Pancreas (tissue), 10 donors: ENCODE data around the gene WSCD2. TPM values are rescaled to one million over a fixed set of nuclear protein-coding genes. Genes with fewer than 3 reads are reported as not detected.

Experiments
- ATAC-seq, 4 donors: fragments of 200-7000 bp; cut with Tn5 transposase; one replicate each; pipeline versions ENCODE4 v1.8.0 to v1.9.1; 2020; ENCODE audit warnings: mild to moderate bottlenecking in 4 of 4, moderate library complexity in 4 of 4
- DNase-seq, 6 donors: peaks; one replicate each; pipeline ENCODE4 v3.0.0-alpha.2; 2020
- FAIRE-seq: peaks from 2 replicates; lab custom pipeline; 2012; peaks lifted over from hg19 to GRCh38; lab: Jason Lieb, UNC
- H3K27ac ChIP-seq, 4 donors: fragments of 200-600 bp; sonication (generic); 1 replicate in 3 of 4; 2 replicates in 1 of 4; pipeline versions ENCODE4 v1.5.0 to v1.8.0; 2020
- H3K27me3 ChIP-seq, 4 donors: fragments of 200-600 bp; one replicate each; pipeline ENCODE4 v1.8.0; 2021
- H3K36me3 ChIP-seq, 3 donors: fragments of 200-600 bp; sonication (generic) in 1 of 3; one replicate each; pipeline versions ENCODE4 v1.5.0 to v1.8.0; 2020 to 2021
- H3K4me1 ChIP-seq, 3 donors: fragments of 200-600 bp; one replicate each; pipeline ENCODE4 v1.8.0; 2021
- H3K4me3 ChIP-seq, 4 donors: fragments of 200-600 bp; sonication (generic) in 2 of 4; one replicate each; pipeline versions ENCODE4 v1.5.0 to v1.8.0; 2020 to 2021
- H3K9me3 ChIP-seq, 4 donors: fragments of 200-600 bp; one replicate each; pipeline ENCODE4 v1.8.0; 2021
- CTCF ChIP-seq, 4 donors: fragments of 200-600 bp; sonication (generic) in 3 of 4; IDR thresholded peaks; one replicate each; pipeline versions ENCODE4 v1.5.0 to v1.8.0; 2021; ENCODE audit warnings: antibody characterized with exemption in 4 of 4
- WGBS, 2 donors: extraction: QIAGEN DNeasy Blood & Tissue Kit; methylation state at CpG; one replicate each; pipeline ENCODE4 v1.1.7; 2013; 5-methylcytosine and 5-hydroxymethylcytosine counted together
- intact Hi-C, 3 donors: fragments of 100-400 bp; cut with DNase I; formaldehyde crosslinking; loops; one replicate each; pipeline versions ENCODE4 v1.11.1 to v1.14.2; 2022
- polyA plus RNA-seq, 2 donors: library from polyadenylated mRNA; stranded (reverse); fragments of 200-250 nt; gene quantifications; one replicate each; pipeline ENCODE4 v1.2.3, GENCODE V29; 2013
- total RNA-seq, 6 donors: library from RNA; stranded (reverse); fragmentation: NEBNext Ultra II Directional in 4 of 6; extraction: Animal tissue kit (Norgen Biotek cat#: 25700) in 4 of 6; gene quantifications; one replicate each; pipeline versions ENCODE4 v1.2.1 to v1.2.4, GENCODE V29; 2021 to 2023
- donor health status: healthy with polysubstance abuse.
- donor health status: DM: no; HTN: no; CAD: no; lungs with moderate emphysema.
- donor health status: DM: no; HTN: no; CAD: no.
- donor health status: control.
- donor health status: control.
- donor health status: Bipolar disorder and iron deficiency.
- donor health status: DM: yes; HTN: yes; CAD: no.
- donor health status: DM: no; HTN: no; CAD: no.
- donor health status: DM: no; HTN: no; CAD: no.
- donor health status: DM: yes; HTN: yes; CAD: no.

Gene WSCD2
- total and polyA plus RNA-seq, 8 donors, result 0.14 to 5.8 (median 1.1) TPM; not detected in 1

GRCh38 chr12:108187831-108188230, 58.7 kb downstream of the WSCD2 start:
- Histone ChIP-seq H3K4me1 (no peaks in the 10 kb centered on the region), H3K36me3 (no peaks in the 10 kb centered on the region), H3K4me3 (no peak overlapping the region), H3K9me3 (no peaks in the 10 kb centered on the region), H3K27me3 (no peaks in the 10 kb centered on the region), H3K27ac (no peak overlapping the region)
- no peak for TF ChIP-seq CTCF (IDR thresholded peaks at IDR 0.05)
- FAIRE-seq (no peak), DNase-seq (no peak), ATAC-seq (peak in 2 of 4 donors; percentile 37 to 40)
- intact Hi-C loops, result no loop called here
- WGBS, 2 donors, result 57 to 71% methylated on average over 5 of the region's 5 CpGs

DNA sequence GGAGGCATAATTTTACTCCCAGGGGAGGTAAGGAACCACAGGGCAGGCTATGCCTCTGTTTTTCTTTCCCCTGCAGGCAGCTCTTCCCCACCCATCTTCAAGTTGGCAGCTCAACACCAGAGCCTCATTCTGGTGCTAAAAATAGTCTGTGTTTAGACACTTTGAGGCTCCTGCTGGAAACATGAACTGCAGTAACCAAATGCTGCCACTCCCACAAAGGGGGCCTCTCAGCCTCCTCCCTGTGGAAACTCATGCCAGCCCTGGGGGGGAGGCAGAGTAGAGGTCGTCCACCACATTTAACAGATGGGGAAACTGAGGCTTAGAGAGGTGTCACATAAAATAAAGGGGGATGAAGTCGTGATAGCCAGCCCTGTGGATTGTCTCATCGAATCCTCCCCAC, 61.4 kb downstream of the WSCD2 start:
- Histone ChIP-seq H3K36me3 (no peaks in the 10 kb centered on the region), H3K27me3 (no peaks in the 10 kb centered on the region), H3K27ac (no peak overlapping the region), H3K9me3 (no peaks in the 10 kb centered on the region), H3K4me3 (no peak overlapping the region), H3K4me1 (no peaks in the 10 kb centered on the region)
- WGBS, 2 donors, result 36 to 50% methylated on average over 3 of the region's 3 CpGs
- DNase-seq (no peak), FAIRE-seq (no peak), ATAC-seq (peak in 2 of 4 donors; percentile 26 to 35)
- TF ChIP-seq CTCF (IDR thresholded peaks at IDR 0.05), result no peak
- intact Hi-C loops, result no loop called here

GRCh38 chr12:108191086-108191485, 62.0 kb downstream of the WSCD2 start:
- Histone ChIP-seq H3K9me3 (no peaks in the 10 kb centered on the region), H3K36me3 (no peaks in the 10 kb centered on the region), H3K27me3 (no peaks in the 10 kb centered on the region), H3K4me1 (no peaks in the 10 kb centered on the region), H3K27ac (no peak overlapping the region), H3K4me3 (no peak overlapping the region)
- 36 to 57% methylated on average over 2 of the region's 2 CpGs for WGBS, 2 donors
- ATAC-seq (no peak), FAIRE-seq (no peak), DNase-seq (no peak)
- intact Hi-C loops, result no loop called here
- no peak for TF ChIP-seq CTCF (IDR thresholded peaks at IDR 0.05)

- Histone ChIP-seq H3K9me3 (no peaks in the 10 kb centered on the region), H3K27me3 (no peaks in the 10 kb centered on the region), H3K4me3 (no peak overlapping the region), H3K36me3 (no peaks in the 10 kb centered on the region), H3K27ac (no peak overlapping the region), H3K4me1 (no peaks in the 10 kb centered on the region)
- intact Hi-C loops, result no loop called here
- DNase-seq, result no peak
- no peak for TF ChIP-seq CTCF (IDR thresholded peaks at IDR 0.05)
- ATAC-seq, result no peak
- no peak for FAIRE-seq
- WGBS, 2 donors, result 35 to 43% methylated on average over 4 of the region's 4 CpGs
Observed at GRCh38 chr12:108191938-108192337, 62.9 kb downstream of the WSCD2 start.

DNA sequence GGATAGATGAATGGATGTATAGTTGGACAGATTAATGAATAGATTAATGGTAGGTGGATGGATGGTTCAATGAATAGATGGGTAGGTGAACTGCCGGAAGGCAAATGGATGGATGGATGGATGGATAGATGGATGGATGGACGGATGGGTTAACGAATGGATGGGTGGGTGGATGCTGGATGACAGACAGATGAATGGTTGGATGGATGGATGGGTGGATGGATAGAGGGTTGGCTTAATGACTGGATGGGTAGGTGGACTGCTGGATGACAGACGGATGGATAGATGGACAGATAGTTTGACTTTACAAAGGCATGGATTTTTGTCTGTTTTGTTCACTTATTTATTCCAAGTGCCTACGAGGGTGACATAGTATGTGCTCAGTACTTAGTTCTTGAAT, 64.4 kb downstream of the WSCD2 start:
- WGBS, 2 donors, result 58 to 64% methylated on average over 5 of the region's 5 CpGs
- intact Hi-C loops, result no loop called here
- no peak for TF ChIP-seq CTCF (IDR thresholded peaks at IDR 0.05)
- H3K4me1 ChIP-seq, result no peaks in the 10 kb centered on the region
- FAIRE-seq, result no peak
- no peak for DNase-seq
- no peaks in the 10 kb centered on the region for H3K27me3 ChIP-seq
- H3K36me3 ChIP-seq, result no peaks in the 10 kb centered on the region
- H3K27ac ChIP-seq, result no peak overlapping the region
- ATAC-seq, result no peak
- H3K9me3 ChIP-seq, result no peaks in the 10 kb centered on the region
- no peak overlapping the region for H3K4me3 ChIP-seq
